ENCODE results near the gene MYO7B.

MYO7B gene

GRCh38 chr2:127638361-127639110, 103.1 kb downstream of the MYO7B start:
- no peak for TF ChIP-seq CTCF (conservative IDR thresholded peaks at IDR 0.05; ENCODE audit: low read depth, low read length)
- H3K4me3 ChIP-seq (ENCODE audit: low read depth, low read length): no peak overlapping the region
- peak; percentile 23 for DNase-seq (ENCODE audit: low read depth)

- no peak for DNase-seq (ENCODE audit: low read depth)
- TF ChIP-seq CTCF (conservative IDR thresholded peaks at IDR 0.05; ENCODE audit: low read depth, low read length): no peak
- no peak overlapping the region for H3K4me3 ChIP-seq (ENCODE audit: low read depth, low read length)
These were observed 103.6 kb downstream of the MYO7B start for GRCh38 chr2:127639111-127639474.

GRCh38 chr2:127640082-127641072, 104.9 kb downstream of the MYO7B start:
- DNase-seq (ENCODE audit: low read depth): no peak
- H3K4me3 ChIP-seq (ENCODE audit: low read depth, low read length): no peak overlapping the region
- TF ChIP-seq CTCF (conservative IDR thresholded peaks at IDR 0.05; ENCODE audit: low read depth, low read length): peak; percentile 37

GRCh38 chr2:127641133-127641532, 105.7 kb downstream of the MYO7B start:
- DNase-seq (ENCODE audit: low read depth): no peak
- no peak overlapping the region for H3K4me3 ChIP-seq (ENCODE audit: low read depth, low read length)
- TF ChIP-seq CTCF (conservative IDR thresholded peaks at IDR 0.05; ENCODE audit: low read depth, low read length): no peak

GRCh38 chr2:127641846-127642507, 106.5 kb downstream of the MYO7B start:
- no peak for TF ChIP-seq CTCF (conservative IDR thresholded peaks at IDR 0.05; ENCODE audit: low read depth, low read length)
- DNase-seq (ENCODE audit: low read depth): no peak
- H3K4me3 ChIP-seq (ENCODE audit: low read depth, low read length): no peak overlapping the region

- no peak for DNase-seq (ENCODE audit: low read depth)
- no peak for TF ChIP-seq CTCF (conservative IDR thresholded peaks at IDR 0.05; ENCODE audit: low read depth, low read length)
- H3K4me3 ChIP-seq (ENCODE audit: low read depth, low read length): no peak overlapping the region
These were observed 107.4 kb downstream of the MYO7B start for GRCh38 chr2:127642706-127643438.

Measured in choroid plexus epithelial cell (primary cell).